Heart left ventricle (tissue), 16 donors: ENCODE results near the gene CHST11. TPM values are rescaled to one million over a fixed set of nuclear protein-coding genes. Genes with fewer than 3 reads are reported as not detected.

Experiments
- ATAC-seq, 4 donors: fragments of 200-7000 bp; cut with Tn5 transposase; one replicate each; pipeline ENCODE4 v1.9.1; 2020 to 2022; ENCODE audit warnings: moderate library complexity in 4 of 4, mild to moderate bottlenecking in 3 of 4, moderate number of reproducible peaks in 1 of 4
- DNase-seq, 5 donors: peaks; one replicate each; pipeline ENCODE4 v3.0.0-alpha.2; 2020
- H3K27ac ChIP-seq, 12 donors: fragments of 200-600 bp; sonication (generic) in 4 of 12; one replicate each; pipeline versions ENCODE4 v1.5.0 to v1.8.0; 2016 to 2022; ENCODE audit warnings: mild to moderate bottlenecking in 2 of 12
- H3K27me3 ChIP-seq, 9 donors: fragments of 200-600 bp; sonication (generic) in 2 of 9; one replicate each; pipeline versions ENCODE4 v1.5.1 to v1.8.0; 2016 to 2022; ENCODE audit warnings: mild to moderate bottlenecking in 3 of 9
- H3K36me3 ChIP-seq, 9 donors: fragments of 200-600 bp; sonication (generic) in 2 of 9; one replicate each; pipeline versions ENCODE4 v1.5.0 to v1.8.0; 2018 to 2022; ENCODE audit warnings: mild to moderate bottlenecking in 2 of 9
- H3K4me1 ChIP-seq, 12 donors: fragments of 200-600 bp; sonication (generic) in 4 of 12; one replicate each; pipeline versions ENCODE4 v1.5.0 to v1.8.0; 2016 to 2022; ENCODE audit warnings: mild to moderate bottlenecking in 3 of 12
- H3K4me3 ChIP-seq, 12 donors: fragments of 200-600 bp; sonication (generic) in 4 of 12; one replicate each; pipeline versions ENCODE4 v1.5.0 to v1.8.0; 2017 to 2022; ENCODE audit warnings: mild to moderate bottlenecking in 9 of 12, moderate library complexity in 4 of 12
- H3K9me3 ChIP-seq, 12 donors: fragments of 200-600 bp; sonication (generic) in 4 of 12; one replicate each; pipeline versions ENCODE4 v1.5.0 to v1.8.0; 2016 to 2022; ENCODE audit warnings: mild to moderate bottlenecking in 1 of 12
- CTCF ChIP-seq, 12 donors: fragments of 200-600 bp; sonication (generic) in 4 of 12; IDR thresholded peaks; one replicate each; pipeline versions ENCODE4 v1.5.0 to v1.8.0; 2018 to 2022; ENCODE audit warnings: antibody characterized with exemption in 12 of 12, mild to moderate bottlenecking in 5 of 12
- POLR2A ChIP-seq, 2 donors: fragments of 450-650 bp; IDR thresholded peaks; one replicate each; pipeline ENCODE4 v1.6.1; 2017; ENCODE audit warnings: antibody characterized with exemption in 2 of 2, mild to moderate bottlenecking in 2 of 2, moderate library complexity in 2 of 2
- WGBS, 4 donors: extraction: QIAGEN DNeasy Blood & Tissue Kit in 2 of 4; methylation state at CpG; one replicate each; pipeline versions ENCODE4 v1.1.5 to v1.1.7; 2013 to 2018; 5-methylcytosine and 5-hydroxymethylcytosine counted together
- intact Hi-C, 10 donors: fragments of 100-400 bp; cut with DNase I; formaldehyde crosslinking; loops; one replicate each; pipeline versions ENCODE4 v1.11.1 to v1.14.2; 2022
- polyA plus RNA-seq, 2 donors: library from polyadenylated mRNA; stranded (reverse); fragments of 200-250 nt; gene quantifications; one replicate each; pipeline ENCODE4 v1.2.3, GENCODE V29; 2013
- total RNA-seq, 9 donors: library from RNA; depleted of rRNA in 2 of 9; stranded (reverse); fragments of >200 nt in 2 of 9; fragmentation: NEBNext Ultra II Directional in 3 of 9; extraction: Animal tissue kit (Norgen Biotek cat#: 25700) in 3 of 9; gene quantifications; one replicate each; pipeline versions ENCODE4 v1.1.0 to v1.2.4, GENCODE V29; 2016 to 2023
- donor health status: ischemic (EF 13 %, LVEDD 7.1; RV severe dilation, severe dysfunction).
- donor health status: healthy with polysubstance abuse.
- donor health status: DM: no; HTN: yes; CAD: no.
- donor health status: DM: no; HTN: no; CAD: no.
- donor health status: ischemic (EF 25% LVEDD 6.9; RV normal size, moderate dysfunction).
- donor health status: ischemic (EF 25% LVEDD 5.7; RV mildly dilated, moderate dysfunction).
- donor health status: healthy.
- donor health status: DM: yes; HTN: yes; CAD: no.
- donor health status: ischemic (EF 35%, LVEDD 5.7; RV mildly dilated, moderate dysfunction).
- donor health status: nonischemic (EF 11% LVEDD 7.7; RV severe dilation, severe dysfunction).
- donor health status: DM: yes; HTN: yes; CAD: no.
- donor health status: PGD.
- donor health status: ischemic (EF 29% LVEDD 5.4; RV normal size, mild dysfunction).
- donor health status: nonischemic (EF 23%, LVEDD 6.1; RV moderate dilation, normal function).

CHST11 gene
- total and polyA plus RNA-seq, 11 donors = 1.1 to 16.9 (median 3.4) TPM

GRCh38 chr12:104566244-104566993 is 109.7 kb downstream of the CHST11 start:
- Histone ChIP-seq H3K4me3 (no peak overlapping the region), H3K27me3 (no peaks in the 10 kb centered on the region), H3K36me3 (peaks cover 0 to 4% (median 0%) of the 10 kb centered on the region in 9 donors), H3K9me3 (peaks cover 0 to 6% (median 0%) of the 10 kb centered on the region in 12 donors), H3K4me1 (peaks cover 0 to 54% (median 0%) of the 10 kb centered on the region in 12 donors), H3K27ac (peak overlapping the region in 1 of 12 donors; percentile 46)
- TF ChIP-seq CTCF (IDR thresholded peaks at IDR 0.05) (no peak), POLR2A (IDR thresholded peaks at IDR 0.05) (no peak)
- intact Hi-C loops = no loop called here
- 94 to 98% (median 97%) methylated on average over 6 of the region's 6 CpGs for WGBS, 4 donors
- DNase-seq = no peak
- ATAC-seq = no peak

- WGBS, 4 donors = 76 to 88% (median 82%) methylated on average over 4 to 5 of the region's 5 CpGs
- Histone ChIP-seq H3K27ac (no peak overlapping the region), H3K9me3 (peaks cover 0 to 6% (median 0%) of the 10 kb centered on the region in 12 donors), H3K4me3 (no peak overlapping the region), H3K4me1 (peaks cover 0 to 55% (median 0%) of the 10 kb centered on the region in 12 donors), H3K27me3 (no peaks in the 10 kb centered on the region), H3K36me3 (peaks cover 0 to 4% (median 0%) of the 10 kb centered on the region in 9 donors)
- intact Hi-C loops = no loop called here
- no peak for TF ChIP-seq POLR2A (IDR thresholded peaks at IDR 0.05)
- ATAC-seq (peak in 3 of 4 donors; percentile 31 to 69 (median 68)), DNase-seq (peak in 1 of 5 donors; percentile 18)
Measured at GRCh38 chr12:104567832-104568486, 111.2 kb downstream of the CHST11 start.

GRCh38 chr12:104568487-104568868 is 111.7 kb downstream of the CHST11 start:
- H3K4me3 ChIP-seq = no peak overlapping the region

GRCh38 chr12:104568935-104569334 is 112.2 kb downstream of the CHST11 start:
- Histone ChIP-seq H3K9me3 (peaks cover 0 to 6% (median 0%) of the 10 kb centered on the region in 12 donors), H3K4me3 (no peak overlapping the region), H3K27ac (peak overlapping the region in 1 of 12 donors; percentile 71), H3K27me3 (no peaks in the 10 kb centered on the region), H3K36me3 (peaks cover 0 to 3% (median 0%) of the 10 kb centered on the region in 9 donors), H3K4me1 (peaks cover 0 to 55% (median 0%) of the 10 kb centered on the region in 12 donors)
- DNase-seq = no peak
- TF ChIP-seq CTCF (IDR thresholded peaks at IDR 0.05) (no peak), POLR2A (IDR thresholded peaks at IDR 0.05) (no peak)
- 88 to 92% (median 91%) methylated on average over 4 of the region's 4 CpGs for WGBS, 4 donors
- intact Hi-C loops = no loop called here
- no peak for ATAC-seq

More at GRCh38 chr12:104568487-104568868, 111.7 kb downstream of the CHST11 start:
- no peaks in the 10 kb centered on the region for H3K27me3 ChIP-seq
- ATAC-seq (no peak), DNase-seq (no peak)
- H3K36me3 ChIP-seq = peaks cover 0 to 4% (median 0%) of the 10 kb centered on the region in 9 donors
- intact Hi-C loops = no loop called here
- peaks cover 0 to 6% (median 0%) of the 10 kb centered on the region in 12 donors for H3K9me3 ChIP-seq
- no peak for TF ChIP-seq POLR2A (IDR thresholded peaks at IDR 0.05)
- no peak for TF ChIP-seq CTCF (IDR thresholded peaks at IDR 0.05)
- H3K27ac ChIP-seq = peak overlapping the region in 1 of 12 donors; percentile 71
- peaks cover 0 to 55% (median 0%) of the 10 kb centered on the region in 12 donors for H3K4me1 ChIP-seq
- WGBS, 4 donors = 50 to 65% (median 56%) methylated on average over 1 of the region's 1 CpG
